Measurements from ENCODE around the gene SYNRG.
A peak's percentile ranks its signal among the peaks of the same experiment; 100 is the strongest.

Gene SYNRG

DNA sequence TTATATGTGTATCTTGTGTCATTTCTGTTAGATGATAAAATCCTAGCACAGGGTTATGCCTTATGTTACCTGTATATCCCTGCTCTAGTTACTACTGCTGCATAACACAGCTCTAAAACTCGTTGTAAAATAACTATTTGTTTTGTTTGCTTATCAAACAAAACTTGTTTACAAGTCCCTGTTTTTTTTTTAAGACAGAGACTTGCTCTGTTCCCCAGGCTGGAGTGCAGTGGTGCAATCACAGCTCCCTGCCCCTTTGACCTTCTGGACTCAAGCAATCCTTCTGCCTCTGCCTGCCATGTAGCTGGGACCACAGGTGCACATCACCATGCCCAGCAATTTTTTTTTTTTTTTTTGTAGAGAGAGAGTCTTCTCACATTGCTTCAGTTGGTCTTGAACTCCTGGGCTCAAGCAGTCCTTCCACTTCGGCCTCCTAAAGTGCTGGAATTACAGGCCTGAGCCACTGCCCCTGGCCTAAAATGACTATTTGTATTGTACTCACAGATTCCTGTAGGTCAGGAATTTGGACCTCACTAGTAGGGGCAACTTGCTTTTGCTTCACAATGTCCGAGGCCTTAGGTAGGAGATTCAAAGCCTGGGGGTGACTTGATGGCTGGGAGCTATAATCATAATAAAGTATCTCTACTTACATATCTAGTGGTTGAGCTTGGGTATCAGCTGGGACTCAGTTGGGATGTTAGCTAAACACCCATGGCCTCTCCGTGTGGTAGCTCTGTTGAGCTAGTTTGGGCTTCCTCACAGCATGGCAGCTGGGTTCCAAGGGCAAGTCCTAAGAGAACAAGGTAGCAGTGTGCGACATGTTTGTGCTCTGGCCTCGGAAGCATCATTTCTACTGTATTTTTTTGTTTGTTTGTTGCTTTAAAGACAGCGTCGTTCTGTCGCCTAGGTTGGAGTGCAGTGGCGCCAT, 106.9 kb downstream of the SYNRG start:
- no peak for DNase-seq

DNA sequence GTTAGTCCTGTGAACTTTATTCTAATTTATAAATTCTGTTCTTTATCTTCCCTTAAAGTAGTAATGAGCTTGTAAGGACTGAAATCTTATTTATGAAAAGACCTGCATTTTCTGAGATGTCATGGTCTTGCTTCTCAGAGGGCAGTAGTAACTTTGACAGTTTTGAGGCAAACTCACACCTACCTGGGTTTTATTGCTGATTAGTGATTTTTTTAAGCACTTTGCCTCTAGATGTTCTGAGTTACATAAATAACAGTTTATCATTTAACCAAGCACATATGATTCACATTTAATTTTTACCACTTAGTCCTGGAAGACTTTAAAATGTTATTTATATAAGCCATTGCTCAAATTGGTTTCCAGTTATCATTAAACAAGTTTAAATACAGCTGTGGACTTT, 108.8 kb downstream of the SYNRG start:
- no peak for DNase-seq

DNA sequence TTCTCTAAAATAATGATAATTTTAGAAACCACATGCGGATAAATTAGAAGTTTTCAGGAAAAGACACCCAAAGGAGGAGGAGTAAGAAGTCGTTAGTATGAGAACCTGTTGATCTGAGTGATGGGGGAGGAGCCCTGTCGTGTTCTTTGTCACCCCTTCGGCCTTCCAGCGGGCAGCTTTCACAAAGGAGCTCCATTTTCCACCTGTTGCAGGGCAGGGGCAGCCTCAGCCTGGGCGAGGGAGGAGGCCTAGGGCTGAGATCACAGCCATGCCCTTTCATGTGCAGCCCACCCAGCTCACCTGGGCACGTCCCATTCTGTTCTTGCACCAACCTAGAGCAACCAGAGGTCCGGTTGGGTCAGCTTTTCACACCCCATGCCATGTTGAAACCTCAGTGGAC, 114.2 kb downstream of the SYNRG start:
- no peak for DNase-seq

DNA sequence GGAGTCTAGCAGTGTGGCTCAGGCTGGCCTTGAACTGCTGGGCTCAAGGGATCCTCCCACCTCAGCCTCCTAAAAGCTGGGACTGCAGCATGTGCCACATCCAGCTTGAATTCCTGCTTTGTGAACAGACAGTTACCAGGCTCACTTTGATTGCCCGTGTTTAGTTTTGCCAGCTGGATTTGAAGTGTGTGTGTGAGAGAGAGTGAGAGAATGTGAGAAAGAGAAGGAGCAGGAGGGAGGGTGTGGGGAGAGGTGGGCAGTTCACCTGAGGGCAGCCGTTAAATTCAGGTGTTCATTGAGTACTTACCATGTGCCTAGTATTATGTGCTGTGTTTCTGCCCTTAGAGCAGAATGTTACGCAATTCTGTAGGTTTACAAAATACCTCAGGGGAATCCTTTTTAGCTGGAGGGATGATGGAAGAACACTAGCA, 114.8 kb downstream of the SYNRG start:
- no peak for DNase-seq

DNA sequence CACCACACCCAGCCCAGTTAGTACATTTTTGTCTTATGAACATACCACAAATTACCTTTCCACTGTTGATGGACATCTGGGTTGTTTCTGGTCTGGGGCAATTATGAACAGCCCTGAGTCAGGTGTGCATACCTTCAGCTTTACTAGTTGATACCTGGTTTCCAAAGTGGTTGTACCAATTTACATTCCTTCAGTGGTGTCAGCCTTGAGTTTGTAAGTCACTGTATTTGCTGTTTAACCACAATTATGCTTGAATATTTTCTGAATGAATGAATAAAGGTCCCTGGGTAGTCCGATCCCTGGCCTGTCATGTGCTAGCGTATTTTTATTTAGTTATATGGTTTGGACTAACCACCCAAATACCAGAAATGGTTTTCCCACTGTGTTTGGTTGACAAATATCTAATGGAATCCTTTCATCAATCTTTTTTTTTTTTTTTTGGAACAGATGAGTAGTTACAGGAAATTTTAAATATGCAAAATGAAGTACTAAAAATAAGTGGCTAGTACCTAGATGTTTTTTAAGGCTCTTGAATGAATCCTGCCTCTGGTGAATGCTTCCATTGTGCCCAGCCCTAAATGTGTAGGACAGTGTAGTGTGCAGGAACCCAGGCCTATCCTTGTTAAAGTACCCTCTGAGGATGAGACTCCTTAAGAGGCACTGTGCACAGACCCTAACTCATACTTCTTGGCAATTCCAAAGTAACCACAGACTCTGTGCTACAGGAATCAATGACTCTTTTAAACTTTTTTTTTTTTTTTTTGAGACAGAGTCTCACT, 115.8 kb downstream of the SYNRG start:
- no peak for DNase-seq

DNA sequence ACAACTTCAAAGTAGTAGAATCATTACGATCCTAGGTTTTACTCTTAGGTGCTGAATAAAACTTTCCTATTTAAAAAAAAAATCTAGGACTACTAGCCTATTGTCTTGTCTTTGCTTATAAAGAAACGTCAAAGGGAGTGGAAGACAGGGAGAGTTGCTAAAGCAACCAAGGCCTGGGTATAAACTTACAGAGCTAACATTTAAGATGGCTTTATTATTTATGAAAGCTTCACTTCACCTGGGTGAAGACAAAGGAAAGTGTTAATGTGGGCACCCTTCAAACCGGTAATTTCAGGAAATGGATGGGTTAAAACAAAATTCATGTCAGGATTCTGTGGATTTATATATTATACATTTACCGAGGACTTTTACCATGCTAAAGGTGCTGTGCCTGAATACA, 117.1 kb downstream of the SYNRG start:
- DNase-seq: no peak

DNA sequence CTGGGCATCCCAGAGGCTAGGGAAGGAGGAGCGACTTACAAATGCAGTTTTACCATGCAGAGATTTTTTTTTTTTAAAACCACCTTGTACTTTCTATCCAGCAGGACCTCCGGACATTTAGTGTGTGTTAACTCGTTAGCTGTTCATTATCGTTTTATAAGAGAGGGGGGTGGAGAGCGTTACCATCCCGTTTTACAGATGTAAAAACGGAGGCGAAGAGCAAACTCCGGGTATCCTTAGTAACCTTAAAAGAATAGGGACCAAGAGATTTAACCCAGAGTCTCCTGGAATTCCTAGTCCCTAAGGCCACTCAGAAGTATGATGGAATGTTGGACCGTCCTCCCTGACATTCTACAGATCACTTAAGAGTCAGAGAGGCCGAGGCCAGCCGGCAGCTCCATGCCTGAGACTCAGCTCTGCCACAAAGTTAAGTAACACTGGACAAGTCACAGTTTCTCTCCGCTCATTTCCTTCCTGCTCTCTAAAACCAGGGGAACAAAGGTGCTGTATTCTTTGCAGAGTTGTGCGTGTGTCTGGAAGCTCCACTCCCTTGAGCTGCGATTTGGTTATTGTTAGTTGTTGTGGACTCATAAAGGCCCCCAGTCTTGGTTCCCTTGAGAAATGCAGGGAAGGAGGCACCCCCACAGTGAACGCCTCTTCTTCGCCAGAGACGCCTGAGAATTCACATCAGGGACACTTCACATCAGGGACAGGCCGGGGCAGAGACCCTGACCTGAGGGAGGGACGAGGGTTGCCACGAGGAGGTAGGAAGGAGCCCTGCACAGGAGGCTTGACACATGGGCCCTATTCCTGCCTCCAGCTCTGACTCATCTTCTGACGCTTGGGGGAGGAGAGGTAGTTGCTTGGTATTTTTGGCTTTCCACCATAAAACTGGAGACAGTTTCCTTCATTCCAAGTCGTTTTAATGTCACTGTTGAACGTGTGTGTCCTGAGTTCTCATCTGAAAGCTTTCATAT, 118.3 kb downstream of the SYNRG start:
- DNase-seq: peak; percentile 62

DNA sequence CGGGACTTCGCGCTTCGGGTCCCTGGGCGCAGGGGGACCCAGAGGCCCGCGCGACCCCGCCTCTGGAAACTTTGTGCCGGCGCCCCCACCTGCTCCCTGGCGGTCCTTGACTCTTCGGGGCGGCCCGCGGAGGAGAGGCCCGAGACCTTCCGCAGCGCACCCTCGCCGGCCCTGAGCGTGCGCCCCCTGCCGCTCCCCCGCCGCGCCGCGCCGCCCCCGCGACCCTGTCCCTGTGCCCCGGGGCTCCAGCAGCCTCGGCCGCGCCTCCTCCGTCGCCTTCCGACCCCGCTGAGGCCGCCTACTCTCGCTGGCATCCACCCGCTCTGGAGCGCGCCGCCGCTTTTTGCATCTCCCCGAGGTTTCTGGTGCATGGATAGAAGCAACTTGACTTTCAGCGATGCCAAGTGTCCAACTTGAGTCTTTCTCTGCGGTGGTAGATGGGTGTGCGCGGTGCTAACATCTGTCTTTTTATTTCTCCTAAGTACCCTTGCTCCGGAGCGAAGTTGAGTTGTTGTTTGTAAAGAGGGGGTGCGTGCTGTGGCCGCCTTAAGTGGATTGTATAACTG, 119.1 kb downstream of the SYNRG start:
- DNase-seq: peak; percentile 89

DNA sequence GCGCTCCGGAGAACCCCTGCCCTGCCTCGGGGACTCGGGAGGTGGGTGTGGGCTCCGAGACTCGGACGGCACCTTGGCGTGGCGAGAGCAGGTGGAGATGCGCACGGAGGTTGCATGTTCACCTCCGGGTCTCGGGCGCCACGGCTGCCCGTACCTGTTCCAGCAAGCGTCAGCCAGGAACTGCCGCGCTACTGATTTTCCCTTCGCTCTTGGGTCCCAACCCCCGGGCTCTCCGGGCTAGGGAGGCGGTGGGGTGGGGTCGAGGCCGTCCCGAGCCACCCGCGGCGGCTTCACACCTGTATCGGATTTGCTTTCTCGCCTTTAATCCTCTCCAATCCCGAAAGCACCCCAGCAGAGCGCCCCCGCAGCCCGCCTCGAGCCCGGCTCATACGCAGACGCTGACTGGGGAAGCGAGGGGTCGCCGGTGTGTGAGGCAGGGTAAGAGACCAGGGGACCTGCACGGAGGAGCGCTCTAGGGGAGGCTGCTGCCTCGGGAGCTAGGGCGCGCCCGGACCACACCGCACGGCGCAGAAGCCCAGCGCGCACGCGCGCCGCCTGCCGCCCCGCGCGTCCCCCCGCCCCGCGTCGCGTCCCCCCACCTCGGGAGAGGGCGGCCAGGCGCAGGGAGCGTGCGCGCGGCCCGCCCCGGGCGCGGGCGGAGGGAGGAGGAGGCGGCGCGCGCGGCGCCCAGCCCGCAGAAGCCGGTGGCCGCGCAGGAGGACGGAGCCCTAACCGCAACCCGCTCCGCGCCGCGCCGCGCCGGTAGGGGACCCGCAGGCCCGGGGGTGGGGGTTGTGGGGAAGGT, 119.8 kb downstream of the SYNRG start, which contains the start of gene DUSP14:
DUSP14 (plus strand) TSS at position 695 of the 805 bp plus-strand sequence. CDS start 22,382 bp downstream, outside the sequence.
- peak; percentile 92 for DNase-seq

DNA sequence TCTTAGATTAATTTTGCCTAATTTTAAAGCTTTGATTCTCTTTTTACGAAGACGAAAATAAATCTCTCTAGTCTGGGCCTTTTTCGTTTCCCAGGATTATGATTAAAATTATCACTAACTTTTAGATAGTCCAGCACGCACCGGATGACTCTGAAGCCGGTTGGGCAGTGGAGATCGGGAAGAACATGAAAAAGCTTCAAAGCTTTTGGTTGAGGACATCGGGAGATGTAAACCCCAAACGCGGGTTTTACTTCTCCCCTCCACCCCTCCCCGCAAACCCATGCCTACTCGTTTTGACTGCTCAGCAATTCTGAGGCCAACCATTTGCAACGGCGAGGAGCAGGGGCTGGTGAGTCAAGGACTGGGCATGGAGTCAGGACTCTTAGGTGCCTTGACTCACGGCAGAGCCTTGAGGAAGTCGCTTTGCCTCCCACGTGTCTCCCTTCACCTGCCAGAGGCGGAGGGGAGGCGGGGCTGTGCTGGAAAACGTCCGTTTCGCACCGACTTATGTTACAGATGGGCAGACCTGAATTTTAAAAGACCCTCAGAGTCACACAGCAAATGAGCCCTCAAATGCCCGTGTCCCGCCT, 120.5 kb downstream of the SYNRG start:
- DNase-seq: peak; percentile 58

DNA sequence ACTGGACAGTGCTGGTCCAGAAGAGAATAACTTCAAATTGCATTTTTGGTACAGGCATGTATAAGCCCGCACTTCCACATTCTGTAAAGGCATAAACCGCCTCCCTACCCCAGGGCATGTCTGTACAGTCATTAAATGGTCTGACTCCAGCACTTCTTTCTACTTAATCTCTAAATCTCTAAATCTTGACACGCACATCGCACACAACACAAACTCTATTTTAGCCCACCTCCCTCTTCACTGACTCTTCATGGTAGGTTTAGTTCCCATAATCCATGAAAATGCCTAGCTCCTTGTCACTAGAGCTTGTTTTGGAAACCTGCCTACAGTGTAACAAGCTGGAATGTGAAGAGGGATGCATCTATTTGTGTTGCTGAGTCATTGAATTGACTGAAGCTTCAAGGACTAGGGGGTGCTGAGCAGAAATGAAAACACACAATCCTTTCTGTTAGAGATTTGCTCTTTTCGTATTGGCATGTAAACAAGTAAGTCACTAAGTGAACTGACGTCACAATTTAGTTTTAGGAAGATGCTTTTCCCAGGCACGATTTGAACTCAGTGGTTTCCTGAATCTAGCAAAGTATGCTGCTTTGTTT, 121.1 kb downstream of the SYNRG start:
- DNase-seq: peak; percentile 76

DNA sequence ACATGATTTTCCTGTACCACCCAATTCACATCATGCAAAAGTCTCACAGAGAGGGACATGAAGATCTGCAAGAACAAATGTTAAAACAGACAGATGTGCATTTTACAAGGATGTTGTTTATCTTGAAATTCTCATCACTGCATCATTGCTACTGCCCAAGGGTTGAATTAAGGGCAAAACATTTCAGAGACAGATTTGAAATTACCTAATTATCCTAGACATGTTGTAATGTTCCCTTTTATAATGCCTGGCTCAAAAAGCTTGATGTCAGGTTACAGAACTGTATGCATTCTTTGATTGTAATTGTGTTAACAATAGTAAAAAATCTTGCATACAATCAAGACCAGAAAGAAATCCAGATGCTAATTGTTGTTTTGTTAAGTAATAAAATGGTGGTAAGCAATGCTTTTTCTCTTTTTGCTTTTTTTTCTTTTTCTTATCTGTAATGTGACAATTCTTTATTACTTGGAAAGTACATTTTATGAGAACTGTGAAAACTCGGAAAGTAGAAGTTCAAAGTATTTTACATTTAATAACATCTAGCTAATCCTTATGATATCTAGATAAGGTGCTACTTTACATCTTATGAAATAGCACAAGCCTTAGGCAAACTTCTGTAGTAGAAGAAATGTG, 123.2 kb downstream of the SYNRG start:
- no peak for DNase-seq

DNA sequence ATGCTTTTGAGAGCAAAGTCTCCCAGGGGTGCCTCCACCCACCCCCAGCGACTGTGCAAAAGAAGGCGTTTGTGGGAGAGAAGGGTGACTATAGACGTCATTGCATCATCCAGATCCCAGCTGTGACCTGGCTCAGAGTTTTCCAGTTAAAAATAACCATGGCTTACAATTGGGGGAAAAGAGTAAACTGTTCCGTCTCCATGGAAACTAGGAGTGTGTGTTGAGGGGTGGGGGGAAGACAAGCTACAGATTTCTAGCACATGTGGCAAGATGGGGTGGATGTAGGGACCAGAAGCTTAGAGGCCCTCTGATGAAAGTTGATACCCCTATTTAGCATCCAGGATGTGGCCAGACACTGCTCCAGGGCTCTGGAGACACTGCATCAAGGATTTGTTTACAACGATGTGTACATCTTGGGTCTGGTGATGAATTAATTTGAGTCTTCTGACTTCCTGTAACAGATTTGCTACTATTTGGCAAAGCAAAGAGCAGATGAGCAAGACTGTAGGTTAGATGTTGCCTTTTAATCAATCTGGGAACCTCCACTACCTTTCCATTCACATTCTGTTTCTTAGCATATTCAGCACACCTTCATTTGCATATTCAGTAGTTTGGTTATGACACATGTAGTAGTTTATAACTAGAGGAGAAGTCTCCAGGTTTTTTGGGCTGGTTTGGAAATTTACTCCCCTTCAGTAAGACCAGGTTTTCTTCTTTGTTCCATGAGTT, 125.7 kb downstream of the SYNRG start:
- DNase-seq: no peak

DNA sequence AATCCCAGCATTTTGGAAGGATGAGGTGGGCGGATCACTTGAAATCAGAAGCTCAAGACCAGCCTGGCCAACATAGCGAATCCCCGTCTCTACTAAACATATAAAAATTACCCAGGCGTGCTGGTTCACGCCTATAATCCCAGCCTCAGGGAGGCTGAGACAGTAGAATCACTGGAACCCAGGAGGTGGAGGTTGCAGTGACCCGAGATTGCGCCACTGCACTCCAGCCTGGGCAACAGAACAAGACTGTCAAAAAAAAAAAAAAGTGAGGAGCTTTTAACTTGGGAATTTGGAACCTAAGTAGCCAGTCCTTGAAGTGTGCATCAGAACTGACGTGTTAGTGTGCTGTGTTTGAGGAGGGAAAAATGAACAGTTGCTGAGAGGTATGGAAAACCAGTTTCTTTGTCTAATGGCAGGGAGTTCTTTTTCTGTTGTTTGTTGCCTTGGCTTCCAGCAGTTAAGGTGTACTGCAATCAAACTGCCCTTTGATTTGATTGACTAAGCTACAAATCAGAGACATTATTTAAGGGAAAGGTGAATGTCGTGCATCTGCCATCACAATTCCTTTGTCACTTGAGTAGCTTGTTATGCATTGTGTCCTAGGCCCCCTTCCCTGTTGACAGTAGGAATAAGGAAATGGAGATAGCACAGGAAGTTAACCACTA, 128.1 kb downstream of the SYNRG start:
- DNase-seq: no peak

DNA sequence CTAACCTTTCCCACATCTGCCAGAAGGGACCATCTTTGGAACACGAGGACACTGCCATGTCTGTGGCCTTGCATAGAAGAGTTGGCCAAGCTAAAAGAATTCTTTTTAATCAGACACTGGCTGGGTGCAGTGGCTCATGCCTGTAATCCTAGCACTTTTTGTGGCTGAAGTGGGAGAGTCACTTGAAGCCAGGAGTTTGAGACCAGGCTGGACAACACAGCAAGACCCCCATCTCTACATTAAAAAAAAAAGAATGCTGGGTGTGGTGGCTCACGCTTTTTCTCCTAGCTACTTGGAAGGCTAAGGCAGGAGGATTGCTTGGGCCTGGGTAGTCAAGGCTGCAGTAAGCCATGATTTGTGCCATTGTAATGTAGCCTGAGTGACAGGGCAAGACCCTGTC, 128.8 kb downstream of the SYNRG start:
- no peak for DNase-seq

DNA sequence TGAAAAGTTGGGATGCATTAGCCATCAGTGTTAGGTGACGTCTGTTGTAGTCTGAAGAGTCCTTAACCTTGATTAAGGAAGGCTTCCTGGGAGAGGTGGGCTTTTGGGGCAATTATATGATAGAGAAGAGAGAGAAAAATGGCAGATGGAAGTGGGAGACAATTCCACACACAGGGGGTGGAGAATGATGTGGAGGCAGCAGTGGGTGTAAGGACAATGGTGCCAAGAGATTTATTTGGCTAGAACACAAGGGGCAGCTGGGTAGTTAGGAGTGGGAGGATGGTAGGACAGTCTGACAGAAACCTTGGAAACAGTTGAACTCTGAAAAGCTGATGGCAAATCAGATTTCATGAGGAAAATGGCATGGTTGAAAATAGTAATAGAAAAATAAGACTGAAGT, 130.2 kb downstream of the SYNRG start:
- no peak for DNase-seq

DNA sequence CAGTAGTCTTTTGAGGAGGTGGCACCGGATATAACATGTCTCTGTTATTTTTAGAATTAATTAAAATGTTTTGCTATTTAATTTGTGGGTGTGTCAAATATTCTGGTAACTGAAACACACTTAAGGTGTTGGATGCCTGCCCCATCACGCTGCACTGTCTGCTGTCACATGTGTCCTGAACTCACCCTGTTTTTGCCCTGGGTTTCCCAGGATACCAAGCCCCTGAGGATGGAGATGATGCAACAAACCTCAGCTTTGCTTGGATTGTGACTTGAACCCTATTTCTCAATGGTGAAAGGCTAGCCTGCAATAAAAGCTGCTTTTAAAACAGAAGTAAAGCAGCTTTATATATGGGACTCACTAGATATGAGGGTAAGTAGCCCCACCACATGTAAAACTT, 131.0 kb downstream of the SYNRG start:
- DNase-seq: no peak

DNA sequence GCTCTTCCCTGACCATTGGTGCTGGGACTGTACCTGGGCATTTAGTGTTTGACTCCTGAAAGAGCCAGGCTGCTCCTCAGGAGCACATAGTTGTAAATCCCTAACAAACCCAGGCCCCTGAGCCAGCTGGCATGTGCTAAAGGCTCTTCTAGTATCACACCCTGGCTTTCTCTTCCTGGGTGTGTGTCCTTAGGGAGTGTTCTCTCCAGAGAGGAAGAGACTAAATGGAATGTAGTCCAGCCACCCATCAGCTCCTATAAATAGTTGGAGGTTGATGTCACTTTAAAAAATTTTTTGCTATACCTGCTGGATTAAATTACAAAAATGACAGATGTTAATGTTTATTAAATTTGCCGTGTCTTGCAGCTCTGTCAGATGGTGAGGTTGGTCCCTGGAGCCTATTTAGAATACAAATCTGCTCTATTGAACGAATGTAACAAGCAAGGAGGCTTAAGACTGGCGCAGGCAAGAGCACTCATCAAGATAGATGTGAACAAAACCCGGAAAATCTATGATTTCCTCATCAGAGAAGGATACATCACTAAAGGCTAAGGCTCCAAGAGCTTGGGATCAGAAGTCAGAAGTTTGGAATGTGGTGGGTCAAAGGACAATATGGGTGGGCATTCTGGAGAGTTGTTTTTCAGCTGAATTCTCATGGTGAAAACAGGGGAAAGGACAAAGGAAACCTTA, 132.6 kb downstream of the SYNRG start:
- DNase-seq: no peak

Data from hematopoietic multipotent progenitor cell treated with erythropoietin and hydrocortisone succinate and interleukin-3 and kit ligand, for 4 days (in vitro differentiated cells).